ENCODE measurements around the gene QRFP. TPM values are rescaled to one million over a fixed set of nuclear protein-coding genes. Genes with fewer than 3 reads are reported as not detected.

QRFP gene
- total RNA-seq, 1 experiment from 2014 or later, result not detected

GRCh38 chr9:130922893-130923610 is 26.4 kb upstream of the QRFP start:
- DNase-seq (ENCODE audit: low read depth, low spot score), result no peak
- in situ Hi-C loops (cut with HindIII; ENCODE audit: low pct_unique_long_range_greater_than_20kb, low sequenced_read_pairs), result no loop called here

- in situ Hi-C loops (cut with HindIII; ENCODE audit: low pct_unique_long_range_greater_than_20kb, low sequenced_read_pairs), result no loop called here
- no peak for DNase-seq (ENCODE audit: low read depth, low spot score)
These were observed 25.6 kb upstream of the QRFP start for GRCh38 chr9:130921989-130922892.

DNA sequence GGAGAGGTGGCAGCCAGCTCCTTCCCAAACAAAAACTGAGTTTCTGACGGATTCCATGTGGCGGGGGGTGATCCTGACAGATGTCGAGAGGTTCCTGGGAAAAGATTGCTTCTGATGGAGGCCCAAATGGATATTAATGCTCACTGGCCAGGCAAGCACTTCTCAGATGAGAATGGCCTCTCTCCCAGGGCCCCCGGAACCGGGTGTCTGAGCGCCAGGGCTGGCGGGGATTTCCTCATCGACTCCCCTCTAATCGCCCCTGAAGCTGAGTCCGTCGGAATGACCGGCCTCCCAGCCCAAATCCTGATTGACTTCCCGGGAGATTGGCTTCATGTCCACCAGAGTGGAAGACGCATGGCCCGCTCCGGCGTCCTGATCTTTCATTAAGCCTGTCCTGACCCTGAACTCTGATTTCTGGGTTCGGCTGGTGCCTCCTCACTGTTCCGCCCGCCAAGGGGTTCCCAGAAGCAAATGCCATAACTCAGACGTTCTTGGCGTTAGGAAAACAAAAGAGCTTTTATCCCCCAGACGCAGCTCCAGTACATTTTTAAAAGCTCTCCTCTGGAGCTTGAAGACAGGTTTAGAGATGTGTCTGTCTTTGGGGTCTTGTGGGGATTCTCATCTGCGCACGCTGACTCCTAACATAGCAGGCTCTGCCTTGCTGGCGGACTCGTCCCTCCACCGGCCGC is 24.8 kb upstream of the QRFP start:
- in situ Hi-C loops (cut with HindIII; ENCODE audit: low pct_unique_long_range_greater_than_20kb, low sequenced_read_pairs), result no loop called here
- DNase-seq (ENCODE audit: low read depth, low spot score), result no peak

- in situ Hi-C loops (cut with HindIII; ENCODE audit: low pct_unique_long_range_greater_than_20kb, low sequenced_read_pairs), result no loop called here
- DNase-seq (ENCODE audit: low read depth, low spot score), result no peak
These were observed 24.2 kb upstream of the QRFP start for GRCh38 chr9:130920762-130921299.

DNA sequence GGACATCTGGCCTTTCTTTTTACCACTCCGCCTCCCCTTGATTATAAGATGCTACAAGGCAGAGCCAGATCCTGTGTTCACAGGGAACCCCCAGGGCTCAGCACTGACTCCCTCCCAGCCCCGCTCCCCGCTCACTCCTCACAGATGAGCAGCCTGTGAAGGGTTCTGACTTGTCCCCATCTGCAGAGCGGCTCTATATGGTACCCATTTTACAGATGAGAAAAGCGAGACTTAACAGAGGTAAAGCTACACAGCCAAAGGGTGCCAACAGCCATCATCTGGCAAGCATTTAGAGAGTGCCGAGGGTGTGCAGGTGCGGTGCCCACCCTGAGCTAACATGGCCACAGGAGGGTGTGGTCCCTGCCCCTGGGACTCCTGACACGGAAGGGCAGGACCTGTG is 23.6 kb upstream of the QRFP start:
- no peak for DNase-seq (ENCODE audit: low read depth, low spot score)

GRCh38 chr9:130919559-130920145 is 23.0 kb upstream of the QRFP start:
- in situ Hi-C loops (cut with HindIII; ENCODE audit: low pct_unique_long_range_greater_than_20kb, low sequenced_read_pairs), result no loop called here
- no peak for DNase-seq (ENCODE audit: low read depth, low spot score)

More for the DNA sequence above, 23.6 kb upstream of the QRFP start:
- in situ Hi-C loops (cut with HindIII; ENCODE audit: low pct_unique_long_range_greater_than_20kb, low sequenced_read_pairs), result no loop called here

GRCh38 chr9:130918826-130919558 is 22.4 kb upstream of the QRFP start:
- no peak for DNase-seq (ENCODE audit: low read depth, low spot score)
- in situ Hi-C loops (cut with HindIII; ENCODE audit: low pct_unique_long_range_greater_than_20kb, low sequenced_read_pairs), result no loop called here

DNA sequence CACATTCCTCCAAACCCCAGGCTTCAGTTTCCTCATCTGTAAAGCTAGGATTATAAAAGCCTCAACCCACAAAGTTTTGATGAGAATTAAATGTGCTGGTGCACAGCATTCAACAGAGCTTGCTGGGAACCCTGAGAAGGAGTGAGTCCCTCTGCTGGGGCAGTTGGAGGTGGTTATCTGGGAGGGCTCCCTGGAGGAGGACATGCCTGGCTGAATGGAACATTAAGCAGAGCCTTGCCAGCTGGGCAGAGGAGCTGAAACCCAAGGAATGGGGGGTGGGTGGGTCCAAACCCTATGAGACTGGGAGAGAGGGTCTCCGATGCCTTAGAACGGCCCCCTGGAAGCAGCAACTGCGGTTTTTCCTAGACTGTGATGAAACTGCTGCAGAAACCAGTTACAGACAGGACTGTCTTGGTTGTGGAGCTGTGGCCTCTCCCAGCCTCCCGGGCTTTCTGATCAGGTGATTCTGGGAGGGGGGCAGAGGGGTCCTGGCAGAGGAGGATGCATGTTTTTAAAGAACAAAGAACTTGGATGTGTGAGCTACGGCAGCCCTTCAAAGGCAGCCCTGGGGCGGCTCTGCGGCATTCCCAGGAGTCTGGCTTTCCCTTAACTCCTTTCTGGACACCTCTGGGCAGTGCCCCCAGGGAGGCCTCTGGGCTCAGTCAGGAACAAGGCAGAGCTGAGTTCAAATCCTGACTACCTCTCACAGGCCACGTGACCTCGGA is 21.7 kb upstream of the QRFP start:
- in situ Hi-C loops (cut with HindIII; ENCODE audit: low pct_unique_long_range_greater_than_20kb, low sequenced_read_pairs), result no loop called here
- peak; percentile 30 for DNase-seq (ENCODE audit: low read depth, low spot score)

- no peak for DNase-seq (ENCODE audit: low read depth, low spot score)
- in situ Hi-C loops (cut with HindIII; ENCODE audit: low pct_unique_long_range_greater_than_20kb, low sequenced_read_pairs), result no loop called here
These were observed 20.8 kb upstream of the QRFP start for GRCh38 chr9:130917168-130917960.

- in situ Hi-C loops (cut with HindIII; ENCODE audit: low pct_unique_long_range_greater_than_20kb, low sequenced_read_pairs), result no loop called here
These were observed 18.5 kb upstream of the QRFP start for GRCh38 chr9:130915096-130915447.

GRCh38 chr9:130914417-130915095 is 17.9 kb upstream of the QRFP start:
- in situ Hi-C loops (cut with HindIII; ENCODE audit: low pct_unique_long_range_greater_than_20kb, low sequenced_read_pairs), result no loop called here
- no peak for DNase-seq (ENCODE audit: low read depth, low spot score)

More at GRCh38 chr9:130915096-130915447, 18.5 kb upstream of the QRFP start:
- DNase-seq (ENCODE audit: low read depth, low spot score), result no peak

GRCh38 chr9:130913599-130914416 is 17.2 kb upstream of the QRFP start:
- DNase-seq (ENCODE audit: low read depth, low spot score), result no peak
- in situ Hi-C loops (cut with HindIII; ENCODE audit: low pct_unique_long_range_greater_than_20kb, low sequenced_read_pairs), result no loop called here

DNA sequence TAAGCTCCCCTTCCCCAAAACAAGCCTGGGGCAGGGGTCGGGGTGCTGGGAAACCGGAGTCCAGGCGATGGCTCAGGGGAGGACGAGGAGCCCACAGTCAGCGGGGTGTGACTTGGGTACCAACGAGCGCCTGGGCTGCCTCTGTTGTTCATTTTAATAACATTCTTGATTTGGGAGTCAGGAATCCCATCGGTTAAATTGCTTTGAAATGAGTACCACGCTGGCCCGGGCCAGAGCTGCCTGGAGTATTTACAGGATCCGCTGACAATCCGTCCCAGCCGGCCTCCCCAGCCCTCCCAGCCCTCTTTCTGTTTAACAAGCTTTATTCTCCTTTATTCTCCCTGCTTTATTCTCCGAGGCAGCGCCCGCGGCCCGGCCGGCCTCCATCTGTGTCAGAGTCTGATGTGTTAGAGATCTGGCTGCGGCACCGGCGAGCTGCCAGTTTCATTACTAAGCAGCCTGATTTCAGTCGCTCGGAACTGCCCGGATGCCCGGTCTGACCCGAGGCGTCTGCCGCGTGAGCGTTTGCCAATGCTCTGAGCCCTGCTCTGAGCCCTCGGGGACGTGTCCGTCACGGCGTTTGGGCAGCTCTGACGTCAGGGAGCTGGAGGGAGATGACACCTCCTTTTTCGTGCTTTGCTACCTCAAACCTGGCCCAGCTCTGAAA is 16.5 kb upstream of the QRFP start:
- in situ Hi-C loops (cut with HindIII; ENCODE audit: low pct_unique_long_range_greater_than_20kb, low sequenced_read_pairs), result no loop called here
- peak; percentile 68 for DNase-seq (ENCODE audit: low read depth, low spot score)
